SK-N-SH (cell line): ENCODE measurements around the gene SORCS3. TPM values are rescaled to one million over a fixed set of nuclear protein-coding genes. Genes with fewer than 3 reads are reported as not detected.

Experiments used
- CTCF ChIA-PET: fragments of 300-600, 350-600 bp; formaldehyde crosslinking; extraction: SDS; loops from one replicate; lab custom pipeline; 2021; lab: Yijun Ruan, JAX
- POLR2A ChIA-PET: fragments of 350-600 bp; sonication (Branson Sonifier 250); formaldehyde crosslinking; extraction: SDS; loops from one replicate; lab custom pipeline; 2020; ENCODE audit warnings: antibody characterized with exemption, inconsistent platforms; lab: Yijun Ruan, JAX
- DNase-seq: peaks from one replicate; pipeline ENCODE4 v3.0.0; 2012
- H2AFZ ChIP-seq: fragments of 200-600 bp; sonication (generic); 2 replicates; pipeline ENCODE4 v1.8.1; 2016; ENCODE audit warnings: antibody characterized with exemption, mild to moderate bottlenecking, low read depth
- H3F3A ChIP-seq: fragments of 200-600 bp; sonication (generic); replicated peaks from 2 replicates; pipeline ENCODE3; 2016; ENCODE audit warnings: antibody characterized with exemption, mild to moderate bottlenecking; ENCODE audit not compliant: insufficient read depth
- H3K27ac ChIP-seq, 2 experiments: fragments of 200-500 bp in 1 of 2; fragments of 200-600 bp in 1 of 2; sonication (Bioruptor generic) in 1 of 2; sonication (generic), shearing (Covaris generic) in 1 of 2; 2 replicates each; pipeline versions ENCODE4 v1.5.1 to v1.6.1; 2014 to 2016; ENCODE audit warnings: low read depth in 2 of 2, inconsistent platforms in 1 of 2, low read length in 1 of 2, mild to moderate bottlenecking in 1 of 2, mixed read lengths in 1 of 2
- H3K27me3 ChIP-seq: fragments of 200-600 bp; sonication (generic), shearing (Covaris generic); 2 replicates; pipeline ENCODE4 v1.6.1; 2016; ENCODE audit warnings: mixed run types; ENCODE audit not compliant: insufficient read depth
- H3K36me3 ChIP-seq, 2 experiments: fragments of 200-500 bp in 1 of 2; fragments of 200-600 bp in 1 of 2; sonication (Bioruptor generic) in 1 of 2; sonication (generic) in 1 of 2; replicated peaks in 1 of 2; 2 replicates each; pipeline versions ENCODE3 to v1.5.1; 2014 to 2016; ENCODE audit warnings: low read length in 1 of 2, mild to moderate bottlenecking in 1 of 2; ENCODE audit not compliant: insufficient read depth in 2 of 2, control insufficient read depth in 1 of 2
- H3K4me1 ChIP-seq, 2 experiments: fragments of 200-500 bp in 1 of 2; fragments of 200-600 bp in 1 of 2; sonication (Bioruptor generic) in 1 of 2; sonication (generic), shearing (Covaris generic) in 1 of 2; 2 replicates each; pipeline versions ENCODE4 v1.5.1 to v1.6.1; 2014 to 2016; ENCODE audit warnings: low read depth in 1 of 2, low read length in 1 of 2, mixed run types in 1 of 2; ENCODE audit not compliant: insufficient read depth in 2 of 2, control insufficient read depth in 1 of 2
- H3K4me2 ChIP-seq: fragments of 200-600 bp; sonication (generic), shearing (Covaris generic); 2 replicates; pipeline ENCODE4 v1.6.1; 2017; ENCODE audit warnings: mixed run types
- H3K4me3 ChIP-seq, 2 experiments: fragments of 200-500 bp in 1 of 2; fragments of 200-600 bp in 1 of 2; sonication (Bioruptor generic) in 1 of 2; sonication (generic), shearing (Covaris generic) in 1 of 2; 2 replicates each; pipeline versions ENCODE4 v1.5.1 to v1.8.1; 2014 to 2016; ENCODE audit warnings: low read depth in 2 of 2, inconsistent platforms in 1 of 2, low read length in 1 of 2, mild to moderate bottlenecking in 1 of 2, mixed read lengths in 1 of 2, moderate library complexity in 1 of 2
- H3K79me2 ChIP-seq: fragments of 200-600 bp; sonication (generic); 2 replicates; pipeline ENCODE4 v1.8.1; 2017; ENCODE audit warnings: mild to moderate bottlenecking; ENCODE audit not compliant: insufficient read depth
- H3K9ac ChIP-seq: fragments of 200-600 bp; sonication (generic); 2 replicates; pipeline ENCODE4 v1.6.1; 2017; ENCODE audit warnings: mixed run types
- H3K9me2 ChIP-seq: fragments of 200-600 bp; sonication (generic); 2 replicates; pipeline ENCODE4 v1.6.1; 2017; ENCODE audit warnings: mixed run types
- H3K9me3 ChIP-seq: fragments of 200-600 bp; sonication (generic); 2 replicates; pipeline ENCODE4 v1.6.1; 2017; ENCODE audit warnings: mixed run types, mild to moderate bottlenecking, moderate library complexity
- H4K20me1 ChIP-seq: fragments of 200-600 bp; sonication (generic); 2 replicates; pipeline ENCODE4 v1.6.1; 2017; ENCODE audit warnings: mild to moderate bottlenecking, mixed run types; ENCODE audit not compliant: insufficient read depth
- CHD2 ChIP-seq: fragments of 150-350 bp; IDR thresholded peaks from 2 replicates; pipeline ENCODE4 v1.6.1; 2018; ENCODE audit warnings: low read length; ENCODE audit not compliant: partially characterized antibody
- ELF1 ChIP-seq: IDR thresholded peaks from 2 replicates; pipeline ENCODE4 v1.4.0; 2012
- EZH2phosphoT487 ChIP-seq: fragments of 200-600 bp; sonication (generic); IDR thresholded peaks from 2 replicates; pipeline ENCODE4 v1.6.1; 2017; ENCODE audit warnings: low read depth, mixed run types, mild to moderate bottlenecking, antibody characterized with exemption, moderate library complexity, borderline replicate concordance
- FOSL2 ChIP-seq: IDR thresholded peaks from 2 replicates; pipeline ENCODE4 v1.4.0; 2012; ENCODE audit warnings: low read depth, mild to moderate bottlenecking, moderate library complexity, borderline replicate concordance
- GABPA ChIP-seq: IDR thresholded peaks from 2 replicates; pipeline ENCODE4 v1.4.0; 2012; ENCODE audit warnings: low read depth, mild to moderate bottlenecking
- MAX ChIP-seq: IDR thresholded peaks from 2 replicates; pipeline ENCODE4 v1.4.0; 2012; ENCODE audit warnings: low read depth
- MXI1 ChIP-seq: IDR thresholded peaks from 2 replicates; pipeline ENCODE4 v1.6.1; 2012; ENCODE audit warnings: mild to moderate bottlenecking, low read depth, low read length, improper control_type of control experiment
- RCOR1 ChIP-seq: fragments of 150-350 bp; IDR thresholded peaks from 2 replicates; pipeline ENCODE4 v1.6.1; 2017; ENCODE audit warnings: antibody characterized with exemption, low read length
- RFX5 ChIP-seq: IDR thresholded peaks from 2 replicates; pipeline ENCODE4 v1.6.1; 2012; ENCODE audit warnings: mild to moderate bottlenecking, improper control_type of control experiment, low read length
- SMC3 ChIP-seq: IDR thresholded peaks from 2 replicates; pipeline ENCODE4 v1.6.1; 2012; ENCODE audit warnings: low read depth, low read length, improper control_type of control experiment
- TCF12 ChIP-seq: IDR thresholded peaks from 2 replicates; pipeline ENCODE4 v1.4.0; 2012
- TEAD4 ChIP-seq: IDR thresholded peaks from 2 replicates; pipeline ENCODE4 v1.4.0; 2012; ENCODE audit warnings: mild to moderate bottlenecking, borderline replicate concordance; ENCODE audit not compliant: insufficient read depth
- USF2 ChIP-seq: fragments of 150-350 bp; IDR thresholded peaks from 2 replicates; pipeline ENCODE4 v1.6.1; 2017; ENCODE audit warnings: antibody characterized with exemption, low read length, low read depth, borderline replicate concordance
- whole genome bisulfite sequencing: methylation state at CpG from one replicate; pipeline ENCODE4 v1.1.6; 2017; ENCODE audit warnings: low lambda C conversion rate; 5-methylcytosine and 5-hydroxymethylcytosine counted together
- polyA plus RNA-seq, 3 experiments: library from polyadenylated mRNA; depleted of rRNA; stranded (reverse); fragments of >200 nt; gene quantifications; 2 replicates each; pipeline ENCODE4 v1.2.3, GENCODE V29; 2012
- TF ChIP-seq, protein P1 (sequence below): IDR thresholded peaks from 2 replicates; pipeline ENCODE4 v1.4.0; 2012; ENCODE audit warnings: low read depth, borderline replicate concordance
- TF ChIP-seq, protein P2 (sequence below): IDR thresholded peaks from 2 replicates; pipeline ENCODE4; 2012

The SORCS3 gene
- polyA plus RNA-seq, 1 of the 3 experiments (the other 2 are of a cell fraction): not detected

GRCh38 chr10:105146436-105146835 lies 505.3 kb downstream of the SORCS3 start:
- no peak for TF ChIP-seq RFX5
- TF ChIP-seq TCF12: no peak
- no peak for TF ChIP-seq FOSL2
- TF ChIP-seq CHD2: no peak
- TF ChIP-seq GABPA: no peak
- TF ChIP-seq RCOR1: no peak
- TF ChIP-seq SMC3: no peak
- no peak for TF ChIP-seq USF2
- no peak for TF ChIP-seq MAX
- TF ChIP-seq MXI1: no peak
- Histone ChIP-seq H3K9ac (no peak overlapping the region), H3K4me1 (no peaks in the 10 kb centered on the region; a peak in 1 of 4 replicates), H3F3A (no peaks in the 10 kb centered on the region), H3K9me3 (no peaks in the 10 kb centered on the region), H3K79me2 (no peaks in the 10 kb centered on the region), H4K20me1 (no peaks in the 10 kb centered on the region), H3K27me3 (no peaks in the 10 kb centered on the region), H2AFZ (no peak overlapping the region), H3K4me2 (no peak overlapping the region), H3K27ac (no peak overlapping the region), H3K9me2 (no peaks in the 10 kb centered on the region), H3K36me3 (no peaks in the 10 kb centered on the region), H3K4me3 (no peak overlapping the region)
- 73% methylated on average over 2 of the region's 2 CpGs for WGBS
- ChIA-PET CTCF (no interaction called here), POLR2A (no interaction called here)
- DNase-seq: no peak

DNA sequence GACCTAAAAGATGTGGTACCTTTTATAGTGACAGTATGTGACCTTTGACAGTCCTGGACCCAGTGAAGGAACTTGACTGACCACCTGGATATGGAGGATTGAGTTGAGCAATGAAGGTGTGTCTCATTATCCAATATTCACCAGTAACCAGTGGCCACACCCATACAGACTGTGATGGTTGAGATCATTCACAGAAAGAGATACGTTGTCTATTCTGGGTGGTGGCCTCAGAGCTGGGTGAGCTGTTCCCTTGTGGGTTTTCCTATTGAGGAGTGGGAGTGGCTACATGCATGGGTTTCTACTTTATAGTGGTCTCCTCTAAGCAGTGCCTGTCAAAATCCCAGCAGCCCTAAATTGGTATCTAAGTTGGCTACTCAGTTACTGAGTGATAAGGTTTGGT lies 507.4 kb downstream of the SORCS3 start:
- H3K4me1 ChIP-seq: no peaks in the 10 kb centered on the region; a peak in 1 of 4 replicates
- ChIA-PET CTCF (no interaction called here), POLR2A (no interaction called here)
- 9% methylated on average over 1 of the region's 1 CpG for WGBS
- H3F3A ChIP-seq: no peaks in the 10 kb centered on the region
- H4K20me1 ChIP-seq: no peaks in the 10 kb centered on the region
- no peaks in the 10 kb centered on the region for H3K79me2 ChIP-seq
- H3K9me2 ChIP-seq: no peaks in the 10 kb centered on the region
- H2AFZ ChIP-seq: no peak overlapping the region
- H3K36me3 ChIP-seq: no peaks in the 10 kb centered on the region
- no peak overlapping the region for H3K4me3 ChIP-seq
- DNase-seq: no peak
- TF ChIP-seq USF2 (no peak), TCF12 (no peak), ELF1 (no peak), EZH2phosphoT487 (no peak), TEAD4 (no peak)
- TF ChIP-seq, protein P1, sequence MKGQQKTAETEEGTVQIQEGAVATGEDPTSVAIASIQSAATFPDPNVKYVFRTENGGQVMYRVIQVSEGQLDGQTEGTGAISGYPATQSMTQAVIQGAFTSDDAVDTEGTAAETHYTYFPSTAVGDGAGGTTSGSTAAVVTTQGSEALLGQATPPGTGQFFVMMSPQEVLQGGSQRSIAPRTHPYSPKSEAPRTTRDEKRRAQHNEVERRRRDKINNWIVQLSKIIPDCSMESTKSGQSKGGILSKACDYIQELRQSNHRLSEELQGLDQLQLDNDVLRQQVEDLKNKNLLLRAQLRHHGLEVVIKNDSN: no peak
- TF ChIP-seq, protein P2, sequence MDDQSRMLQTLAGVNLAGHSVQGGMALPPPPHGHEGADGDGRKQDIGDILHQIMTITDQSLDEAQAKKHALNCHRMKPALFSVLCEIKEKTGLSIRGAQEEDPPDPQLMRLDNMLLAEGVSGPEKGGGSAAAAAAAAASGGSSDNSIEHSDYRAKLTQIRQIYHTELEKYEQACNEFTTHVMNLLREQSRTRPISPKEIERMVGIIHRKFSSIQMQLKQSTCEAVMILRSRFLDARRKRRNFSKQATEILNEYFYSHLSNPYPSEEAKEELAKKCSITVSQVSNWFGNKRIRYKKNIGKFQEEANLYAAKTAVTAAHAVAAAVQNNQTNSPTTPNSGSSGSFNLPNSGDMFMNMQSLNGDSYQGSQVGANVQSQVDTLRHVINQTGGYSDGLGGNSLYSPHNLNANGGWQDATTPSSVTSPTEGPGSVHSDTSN: no peak
- H3K9ac ChIP-seq: no peak overlapping the region
- H3K9me3 ChIP-seq: no peaks in the 10 kb centered on the region
- no peak overlapping the region for H3K27ac ChIP-seq
- H3K27me3 ChIP-seq: no peaks in the 10 kb centered on the region
- H3K4me2 ChIP-seq: no peak overlapping the region
